Activated CD4-positive, alpha-beta T cell treated with anti-CD3 and anti-CD28 coated beads, Interleukin-2, amount 10 ng/mL, durations not matched to agents 7 days and 5 days (primary cell): ENCODE measurements around the gene TSKU. TPM values are rescaled to one million over a fixed set of nuclear protein-coding genes. Genes with fewer than 3 reads are reported as not detected.
"Not testable (repeated sequence)": the region's sequence is repeated elsewhere in the genome, so short reads cannot be mapped to it uniquely, and the experiment has no call there.

Source experiments
- CTCF ChIA-PET: fragments of 350-600 bp; sonication (Branson Sonifier 250); formaldehyde crosslinking; loops from one replicate; lab custom pipeline; 2021; ENCODE audit warnings: antibody characterized with exemption; lab: Charles Lee
- POLR2A ChIA-PET: fragments of 350-600 bp; sonication (Branson Sonifier 250); formaldehyde crosslinking; loops from one replicate; lab custom pipeline; 2021; ENCODE audit warnings: antibody characterized with exemption; lab: Charles Lee
- DNase-seq: peaks from one replicate; pipeline ENCODE4 v3.0.0-alpha.2; 2020
- H3K27ac Mint-ChIP-seq: one replicate; pipeline ENCODE4 v1.8.0; 2021; ENCODE audit warnings: mild to moderate bottlenecking, moderate library complexity, mixed read lengths
- H3K27me3 Mint-ChIP-seq: one replicate; pipeline ENCODE4 v1.8.0; 2021; ENCODE audit warnings: mixed read lengths
- H3K36me3 Mint-ChIP-seq: one replicate; pipeline ENCODE4 v1.8.0; 2021; ENCODE audit warnings: low read depth, mixed read lengths
- H3K4me1 Mint-ChIP-seq: one replicate; pipeline ENCODE4 v1.8.0; 2021; ENCODE audit warnings: mixed read lengths
- H3K4me3 Mint-ChIP-seq: one replicate; pipeline ENCODE4 v1.8.0; 2021; ENCODE audit warnings: mild to moderate bottlenecking, moderate library complexity, mixed read lengths
- H3K9me3 Mint-ChIP-seq: one replicate; pipeline ENCODE4 v1.8.0; 2021; ENCODE audit warnings: mixed read lengths
- total RNA-seq, 2 experiments: library from RNA; stranded (reverse); gene quantifications; one replicate each; pipeline ENCODE4 v1.2.3, GENCODE V29; 2021

The TSKU gene
- total RNA-seq, 2 experiments from 2014 or later, result 0.99 to 1.3 TPM

GRCh38 chr11:76788661-76789442 lies 5.7 kb downstream of the TSKU start:
- peaks cover 26% of the 10 kb centered on the region for H3K27me3 Mint-ChIP-seq
- no peaks in the 10 kb centered on the region for H3K36me3 Mint-ChIP-seq
- H3K27ac Mint-ChIP-seq, result no peak overlapping the region
- H3K4me1 Mint-ChIP-seq, result peaks cover 4% of the 10 kb centered on the region
- peaks cover 2% of the 10 kb centered on the region for H3K9me3 Mint-ChIP-seq
- POLR2A ChIA-PET, result no interaction called here
- CTCF ChIA-PET, result interaction anchor here (1.0 to 1.2 kb wide), 2 partner anchors 10 kb away, joined by 3 read pairs; no protein-coding TSS in a partner anchor
- no peak overlapping the region for H3K4me3 Mint-ChIP-seq
- no peak for DNase-seq

GRCh38 chr11:76789443-76789719 lies 6.2 kb downstream of the TSKU start:
- POLR2A ChIA-PET, result no interaction called here
- Mint-ChIP-seq H3K27ac (no peak overlapping the region), H3K27me3 (peaks cover 25% of the 10 kb centered on the region), H3K9me3 (peaks cover 2% of the 10 kb centered on the region), H3K4me3 (no peak overlapping the region), H3K4me1 (peaks cover 4% of the 10 kb centered on the region), H3K36me3 (no peaks in the 10 kb centered on the region)
- CTCF ChIA-PET, result interaction anchor here (1.2 kb wide), 1 partner anchor 9 kb away, joined by 3 read pairs; no protein-coding TSS in a partner anchor
- DNase-seq, result no peak

GRCh38 chr11:76790251-76790650 lies 7.1 kb downstream of the TSKU start:
- Mint-ChIP-seq H3K27me3 (peaks cover 16% of the 10 kb centered on the region), H3K27ac (no peak overlapping the region), H3K4me1 (no peaks in the 10 kb centered on the region), H3K4me3 (no peak overlapping the region), H3K9me3 (peaks cover 2% of the 10 kb centered on the region), H3K36me3 (no peaks in the 10 kb centered on the region)
- POLR2A ChIA-PET, result no interaction called here
- CTCF ChIA-PET, result interaction anchor here (1.2 kb wide), 1 partner anchor 8 kb away, joined by 3 read pairs; no protein-coding TSS in a partner anchor
- no peak for DNase-seq

GRCh38 chr11:76791002-76791770 lies 8.0 kb downstream of the TSKU start:
- H3K4me3 Mint-ChIP-seq, H3K27me3 Mint-ChIP-seq, POLR2A ChIA-PET, H3K27ac Mint-ChIP-seq, DNase-seq, H3K36me3 Mint-ChIP-seq, H3K9me3 Mint-ChIP-seq, CTCF ChIA-PET, H3K4me1 Mint-ChIP-seq: not testable (repeated sequence)

- CTCF ChIA-PET, result no interaction called here
These were observed 8.7 kb downstream of the TSKU start for GRCh38 chr11:76791861-76792260.

GRCh38 chr11:76792505-76793264 lies 9.5 kb downstream of the TSKU start:
- H3K4me3 Mint-ChIP-seq, result no peak overlapping the region
- no peaks in the 10 kb centered on the region for H3K4me1 Mint-ChIP-seq
- CTCF ChIA-PET, result interaction anchor here (1.9 kb wide), 1 partner anchor 58 kb away, joined by 5 read pairs; no protein-coding TSS in a partner anchor
- DNase-seq, result no peak
- no peak overlapping the region for H3K27ac Mint-ChIP-seq
- peaks cover 2% of the 10 kb centered on the region for H3K27me3 Mint-ChIP-seq
- no peaks in the 10 kb centered on the region for H3K36me3 Mint-ChIP-seq
- POLR2A ChIA-PET, result no interaction called here
- peaks cover 2% of the 10 kb centered on the region for H3K9me3 Mint-ChIP-seq

More at GRCh38 chr11:76791861-76792260, 8.7 kb downstream of the TSKU start:
- Mint-ChIP-seq H3K4me1 (no peaks in the 10 kb centered on the region), H3K9me3 (peaks cover 2% of the 10 kb centered on the region), H3K36me3 (no peaks in the 10 kb centered on the region), H3K27ac (no peak overlapping the region), H3K27me3 (peaks cover 6% of the 10 kb centered on the region), H3K4me3 (no peak overlapping the region)
- DNase-seq, result no peak
- POLR2A ChIA-PET, result no interaction called here

- Mint-ChIP-seq H3K4me3 (no peak overlapping the region), H3K27me3 (peaks cover 2% of the 10 kb centered on the region), H3K9me3 (peaks cover 2% of the 10 kb centered on the region), H3K27ac (no peak overlapping the region), H3K4me1 (peaks cover 3% of the 10 kb centered on the region), H3K36me3 (no peaks in the 10 kb centered on the region)
- ChIA-PET POLR2A (no interaction called here), CTCF (interaction anchor here (1.1 to 1.9 kb wide), 2 partner anchors 59 to 70 kb away, joined by 4 to 5 read pairs; no protein-coding TSS in a partner anchor)
- peak; percentile 0 for DNase-seq
These were observed 10.5 kb downstream of the TSKU start for GRCh38 chr11:76793391-76794291.

- H3K27me3 Mint-ChIP-seq, result peaks cover 2% of the 10 kb centered on the region
- peaks cover 10% of the 10 kb centered on the region for H3K4me1 Mint-ChIP-seq
- CTCF ChIA-PET, result interaction anchor here (1.1 to 1.9 kb wide), 2 partner anchors 60 to 71 kb away, joined by 4 to 5 read pairs; no protein-coding TSS in a partner anchor
- H3K9me3 Mint-ChIP-seq, result peaks cover 2% of the 10 kb centered on the region
- no peak overlapping the region for H3K27ac Mint-ChIP-seq
- POLR2A ChIA-PET, result no interaction called here
- no peak for DNase-seq
- H3K4me3 Mint-ChIP-seq, result no peak overlapping the region
- H3K36me3 Mint-ChIP-seq, result no peaks in the 10 kb centered on the region
These were observed 11.5 kb downstream of the TSKU start for GRCh38 chr11:76794371-76795289.

- POLR2A ChIA-PET, result no interaction called here
- Mint-ChIP-seq H3K27me3 (peaks cover 2% of the 10 kb centered on the region), H3K9me3 (peaks cover 2% of the 10 kb centered on the region), H3K4me1 (peaks cover 10% of the 10 kb centered on the region), H3K4me3 (no peak overlapping the region), H3K36me3 (no peaks in the 10 kb centered on the region), H3K27ac (no peak overlapping the region)
- CTCF ChIA-PET, result no interaction called here
- DNase-seq, result peak; percentile 2
These were observed 12.3 kb downstream of the TSKU start for GRCh38 chr11:76795290-76795935.

- ChIA-PET CTCF (interaction anchor here (0.8 kb wide), 1 partner anchor 62 kb away, joined by 3 read pairs; no protein-coding TSS in a partner anchor), POLR2A (no interaction called here)
- Mint-ChIP-seq H3K27ac (no peak overlapping the region), H3K9me3 (peaks cover 2% of the 10 kb centered on the region), H3K4me1 (peaks cover 10% of the 10 kb centered on the region), H3K36me3 (no peaks in the 10 kb centered on the region), H3K4me3 (no peak overlapping the region), H3K27me3 (peaks cover 6% of the 10 kb centered on the region)
- DNase-seq, result peak; percentile 4
These were observed 12.8 kb downstream of the TSKU start for GRCh38 chr11:76795936-76796441.
